Heart left ventricle (tissue), 16 donors: ENCODE data around the gene NRIP2. TPM values are rescaled to one million over a fixed set of nuclear protein-coding genes. Genes with fewer than 3 reads are reported as not detected.
"Not testable (repeated sequence)": the region's sequence is repeated elsewhere in the genome, so short reads cannot be mapped to it uniquely, and the experiment has no call there.

Experiments
- ATAC-seq, 4 donors: fragments of 200-7000 bp; cut with Tn5 transposase; one replicate each; pipeline ENCODE4 v1.9.1; 2020 to 2022; ENCODE audit warnings: moderate library complexity in 4 of 4, mild to moderate bottlenecking in 3 of 4, moderate number of reproducible peaks in 1 of 4
- DNase-seq, 5 donors: peaks; one replicate each; pipeline ENCODE4 v3.0.0-alpha.2; 2020
- H3K27ac ChIP-seq, 12 donors: fragments of 200-600 bp; sonication (generic) in 4 of 12; one replicate each; pipeline versions ENCODE4 v1.5.0 to v1.8.0; 2016 to 2022; ENCODE audit warnings: mild to moderate bottlenecking in 2 of 12
- H3K27me3 ChIP-seq, 9 donors: fragments of 200-600 bp; sonication (generic) in 2 of 9; one replicate each; pipeline versions ENCODE4 v1.5.1 to v1.8.0; 2016 to 2022; ENCODE audit warnings: mild to moderate bottlenecking in 3 of 9
- H3K36me3 ChIP-seq, 9 donors: fragments of 200-600 bp; sonication (generic) in 2 of 9; one replicate each; pipeline versions ENCODE4 v1.5.0 to v1.8.0; 2018 to 2022; ENCODE audit warnings: mild to moderate bottlenecking in 2 of 9
- H3K4me1 ChIP-seq, 12 donors: fragments of 200-600 bp; sonication (generic) in 4 of 12; one replicate each; pipeline versions ENCODE4 v1.5.0 to v1.8.0; 2016 to 2022; ENCODE audit warnings: mild to moderate bottlenecking in 3 of 12
- H3K4me3 ChIP-seq, 12 donors: fragments of 200-600 bp; sonication (generic) in 4 of 12; one replicate each; pipeline versions ENCODE4 v1.5.0 to v1.8.0; 2017 to 2022; ENCODE audit warnings: mild to moderate bottlenecking in 9 of 12, moderate library complexity in 4 of 12
- H3K9me3 ChIP-seq, 12 donors: fragments of 200-600 bp; sonication (generic) in 4 of 12; one replicate each; pipeline versions ENCODE4 v1.5.0 to v1.8.0; 2016 to 2022; ENCODE audit warnings: mild to moderate bottlenecking in 1 of 12
- CTCF ChIP-seq, 12 donors: fragments of 200-600 bp; sonication (generic) in 4 of 12; IDR thresholded peaks; one replicate each; pipeline versions ENCODE4 v1.5.0 to v1.8.0; 2018 to 2022; ENCODE audit warnings: antibody characterized with exemption in 12 of 12, mild to moderate bottlenecking in 5 of 12
- POLR2A ChIP-seq, 2 donors: fragments of 450-650 bp; IDR thresholded peaks; one replicate each; pipeline ENCODE4 v1.6.1; 2017; ENCODE audit warnings: antibody characterized with exemption in 2 of 2, mild to moderate bottlenecking in 2 of 2, moderate library complexity in 2 of 2
- WGBS, 4 donors: extraction: QIAGEN DNeasy Blood & Tissue Kit in 2 of 4; methylation state at CpG; one replicate each; pipeline versions ENCODE4 v1.1.5 to v1.1.7; 2013 to 2018; 5-methylcytosine and 5-hydroxymethylcytosine counted together
- intact Hi-C, 10 donors: fragments of 100-400 bp; cut with DNase I; formaldehyde crosslinking; loops; one replicate each; pipeline versions ENCODE4 v1.11.1 to v1.14.2; 2022
- polyA plus RNA-seq, 2 donors: library from polyadenylated mRNA; stranded (reverse); fragments of 200-250 nt; gene quantifications; one replicate each; pipeline ENCODE4 v1.2.3, GENCODE V29; 2013
- total RNA-seq, 9 donors: library from RNA; depleted of rRNA in 2 of 9; stranded (reverse); fragments of >200 nt in 2 of 9; fragmentation: NEBNext Ultra II Directional in 3 of 9; extraction: Animal tissue kit (Norgen Biotek cat#: 25700) in 3 of 9; gene quantifications; one replicate each; pipeline versions ENCODE4 v1.1.0 to v1.2.4, GENCODE V29; 2016 to 2023
- donor health status: ischemic (EF 13 %, LVEDD 7.1; RV severe dilation, severe dysfunction).
- donor health status: healthy with polysubstance abuse.
- donor health status: DM: no; HTN: yes; CAD: no.
- donor health status: DM: no; HTN: no; CAD: no.
- donor health status: ischemic (EF 25% LVEDD 6.9; RV normal size, moderate dysfunction).
- donor health status: ischemic (EF 25% LVEDD 5.7; RV mildly dilated, moderate dysfunction).
- donor health status: healthy.
- donor health status: DM: yes; HTN: yes; CAD: no.
- donor health status: ischemic (EF 35%, LVEDD 5.7; RV mildly dilated, moderate dysfunction).
- donor health status: nonischemic (EF 11% LVEDD 7.7; RV severe dilation, severe dysfunction).
- donor health status: DM: yes; HTN: yes; CAD: no.
- donor health status: PGD.
- donor health status: ischemic (EF 29% LVEDD 5.4; RV normal size, mild dysfunction).
- donor health status: nonischemic (EF 23%, LVEDD 6.1; RV moderate dilation, normal function).

Gene NRIP2
- total and polyA plus RNA-seq, 11 donors, result 1.9 to 3.1 (median 2.1) TPM

GRCh38 chr12:2877047-2877952 is 42.5 kb upstream of the NRIP2 start, which contains the start of the genes FOXM1 and RHNO1:
FOXM1 (minus strand) TSS chr12:2877174; CDS start chr12:2874478, 2,696 bp downstream.
RHNO1 (plus strand) TSS chr12:2877223; CDS start chr12:2885367, 8,144 bp downstream.
- Histone ChIP-seq H3K4me3 (peak within 1 kb of the TSS; percentile 72 to 99 (median 86)), H3K4me1 (peaks cover 0 to 33% (median 16%) of the 10 kb centered on the region in 12 donors), H3K27me3 (no peaks in the 10 kb centered on the region), H3K27ac (peak within 1 kb of the TSS; percentile 31 to 93 (median 83)), H3K9me3 (no peaks in the 10 kb centered on the region), H3K36me3 (peaks cover 0 to 9% (median 0%) of the 10 kb centered on the region in 9 donors)
- DNase-seq, result peak; percentile 90 to 95 (median 91)
- peak; percentile 84 to 97 (median 96) for ATAC-seq
- intact Hi-C loops, result no loop called here
- 1 to 5% (median 2%) methylated on average over 32 to 70 of the region's 70 CpGs for WGBS, 4 donors
- TF ChIP-seq POLR2A (IDR thresholded peaks at IDR 0.05), result peak in 1 of 2 donors; percentile 24
- peak in 6 of 12 donors; percentile 8 to 43 (median 31) for TF ChIP-seq CTCF (IDR thresholded peaks at IDR 0.05)

GRCh38 chr12:2876431-2877046 is 41.7 kb upstream of the NRIP2 start:
- H3K27ac ChIP-seq, result peak overlapping the region in 5 of 12 donors; percentile 82 to 93 (median 88)

DNA sequence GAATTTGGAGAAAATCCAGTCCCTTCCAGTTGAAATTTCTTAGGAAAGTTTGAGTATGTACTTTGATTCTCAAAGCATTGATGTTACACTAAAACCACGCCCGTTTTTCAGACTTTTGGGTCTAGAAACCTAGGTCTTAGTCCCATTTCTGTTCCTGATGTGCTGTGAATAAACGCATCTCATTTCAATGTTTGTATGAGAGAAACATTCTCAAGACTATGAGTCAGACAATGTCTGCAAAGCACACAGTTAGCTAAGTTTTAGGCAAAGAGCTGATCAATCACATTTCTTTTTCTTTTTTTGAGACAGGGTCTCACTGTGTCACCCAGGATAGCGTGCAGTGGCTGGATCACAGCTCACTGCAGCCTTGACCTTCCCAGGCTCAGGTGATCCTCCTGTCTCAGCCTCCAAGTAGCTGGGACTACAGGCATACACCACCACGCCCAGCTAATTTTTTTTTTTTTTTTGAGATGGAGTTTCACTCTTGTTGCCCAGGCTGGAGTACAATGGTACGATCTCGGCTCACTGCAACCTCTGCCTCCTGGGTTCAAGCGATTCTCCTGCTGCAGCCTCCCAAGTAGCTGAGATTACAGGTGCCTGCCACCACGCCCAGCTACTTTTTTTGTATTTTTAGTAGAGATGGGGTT is 34.3 kb upstream of the NRIP2 start:
- H3K27ac ChIP-seq, DNase-seq, H3K4me3 ChIP-seq, H3K27me3 ChIP-seq, H3K4me1 ChIP-seq, H3K9me3 ChIP-seq, intact Hi-C loops, ATAC-seq: not testable (repeated sequence)
- 84 to 98% (median 95%) methylated on average over 9 of the region's 9 CpGs for WGBS, 4 donors
- peaks cover 0 to 23% (median 0%) of the 10 kb centered on the region in 9 donors for H3K36me3 ChIP-seq

More at GRCh38 chr12:2876431-2877046, 41.7 kb upstream of the NRIP2 start:
- DNase-seq (no peak), ATAC-seq (no peak)
- 5 to 11% (median 7%) methylated on average over 20 to 38 of the region's 38 CpGs for WGBS, 4 donors
- intact Hi-C loops, result no loop called here
- Histone ChIP-seq H3K4me3 (peak overlapping the region; percentile 72 to 99 (median 86)), H3K27me3 (no peaks in the 10 kb centered on the region), H3K9me3 (no peaks in the 10 kb centered on the region), H3K36me3 (peaks cover 0 to 9% (median 0%) of the 10 kb centered on the region in 9 donors), H3K4me1 (peaks cover 0 to 33% (median 16%) of the 10 kb centered on the region in 12 donors)
- TF ChIP-seq POLR2A (IDR thresholded peaks at IDR 0.05) (no peak), CTCF (IDR thresholded peaks at IDR 0.05) (no peak)

GRCh38 chr12:2864198-2864597 is 29.4 kb upstream of the NRIP2 start:
- 96 to 98% (median 97%) methylated on average over 9 of the region's 9 CpGs for WGBS, 4 donors
- TF ChIP-seq CTCF (IDR thresholded peaks at IDR 0.05) (no peak), POLR2A (IDR thresholded peaks at IDR 0.05) (no peak)
- intact Hi-C loops, result no loop called here
- DNase-seq (no peak), ATAC-seq (no peak)
- Histone ChIP-seq H3K36me3 (peaks cover 0 to 35% (median 0%) of the 10 kb centered on the region in 9 donors), H3K4me1 (no peaks in the 10 kb centered on the region), H3K4me3 (no peak overlapping the region), H3K9me3 (no peaks in the 10 kb centered on the region), H3K27me3 (no peaks in the 10 kb centered on the region), H3K27ac (no peak overlapping the region)

GRCh38 chr12:2863402-2863801 is 28.6 kb upstream of the NRIP2 start:
- H3K9me3 ChIP-seq, H3K27ac ChIP-seq, ATAC-seq, intact Hi-C loops, H3K4me1 ChIP-seq, H3K27me3 ChIP-seq, H3K4me3 ChIP-seq, DNase-seq: not testable (repeated sequence)
- 92 to 96% (median 95%) methylated on average over 7 of the region's 7 CpGs for WGBS, 4 donors
- H3K36me3 ChIP-seq, result peaks cover 0 to 40% (median 0%) of the 10 kb centered on the region in 9 donors
